H1 (cell line): Measurements from ENCODE around the gene POLN. TPM values are rescaled to one million over a fixed set of nuclear protein-coding genes. Genes with fewer than 3 reads are reported as not detected.

ENCODE experiments used
- CTCF ChIA-PET: fragments of 300-600 bp; sonication (Branson Sonifier 250); formaldehyde crosslinking; loops from one replicate; lab custom pipeline; 2021; ENCODE audit not compliant: partially characterized antibody; lab: Charles Lee
- POLR2A ChIA-PET: fragments of 300-600 bp; sonication (Branson Sonifier 250); formaldehyde crosslinking; loops from one replicate; lab custom pipeline; 2021; ENCODE audit warnings: inconsistent platforms; ENCODE audit not compliant: partially characterized antibody; lab: Charles Lee
- DNase-seq, 2 experiments: peaks; one replicate each; pipeline versions ENCODE4 v3.0.0 to v3.0.0-alpha.2; 2010 to 2022; ENCODE audit warnings: low spot score in 2 of 2, low read depth in 1 of 2, mixed read lengths in 1 of 2
- FAIRE-seq: peaks from 2 replicates; lab custom pipeline; 2011; peaks lifted over from hg19 to GRCh38; lab: Jason Lieb, UNC
- H2AFZ ChIP-seq: 2 replicates; pipeline ENCODE4 v1.8.1; 2012; ENCODE audit warnings: low read length, inconsistent platforms
- H2AK5ac ChIP-seq: 2 replicates; pipeline ENCODE4 v1.6.1; 2013; ENCODE audit warnings: low read depth, low read length
- H2BK120ac ChIP-seq: replicated peaks from 2 replicates; pipeline ENCODE3; 2013; ENCODE audit warnings: low read depth, low read length, inconsistent platforms
- H2BK12ac ChIP-seq: 2 replicates; pipeline ENCODE4 v1.6.1; 2013; ENCODE audit warnings: low read depth, low read length
- H2BK15ac ChIP-seq: 2 replicates; pipeline ENCODE4 v1.6.1; 2013; ENCODE audit warnings: low read length
- H2BK20ac ChIP-seq: 2 replicates; pipeline ENCODE4 v1.6.1; 2013; ENCODE audit warnings: low read length
- H2BK5ac ChIP-seq: 2 replicates; pipeline ENCODE4 v1.6.1; 2013; ENCODE audit warnings: low read depth, low read length
- H3K14ac ChIP-seq: 2 replicates; pipeline ENCODE4 v1.6.1; 2013; ENCODE audit warnings: inconsistent platforms; ENCODE audit not compliant: insufficient read length
- H3K18ac ChIP-seq: 2 replicates; pipeline ENCODE4 v1.6.1; 2013; ENCODE audit warnings: low read length; ENCODE audit errors: extremely low read depth
- H3K23ac ChIP-seq: 2 replicates; pipeline ENCODE4 v1.6.1; 2013; ENCODE audit warnings: inconsistent platforms; ENCODE audit not compliant: insufficient read length
- H3K23me2 ChIP-seq: 2 replicates; pipeline ENCODE4 v1.6.1; 2013; ENCODE audit warnings: low read depth, low read length
- H3K27ac ChIP-seq: 2 replicates; pipeline ENCODE4 v1.6.1; 2011; ENCODE audit warnings: low read depth, low read length, inconsistent platforms
- H3K27me3 ChIP-seq, 4 experiments: replicated peaks in 1 of 4; 1 replicate in 1 of 4; 2 replicates in 3 of 4; pipeline versions ENCODE4 v1.6.1 to v1.8.1; 2011 to 2013; ENCODE audit warnings: low read length in 3 of 4, mild to moderate bottlenecking in 3 of 4, inconsistent platforms in 2 of 4, mixed read lengths in 2 of 4, moderate library complexity in 1 of 4; ENCODE audit not compliant: control insufficient read depth in 3 of 4, insufficient read depth in 3 of 4; ENCODE audit errors: extremely low read depth in 1 of 4
- H3K36me3 ChIP-seq, 4 experiments: 2 replicates each; pipeline versions ENCODE4 v1.6.1 to v1.8.1; 2011 to 2013; ENCODE audit warnings: mild to moderate bottlenecking in 4 of 4, low read length in 3 of 4, moderate library complexity in 2 of 4, control low read depth in 1 of 4, inconsistent platforms in 1 of 4; ENCODE audit not compliant: insufficient read depth in 4 of 4, control insufficient read depth in 2 of 4
- H3K4ac ChIP-seq: replicated peaks from 2 replicates; pipeline ENCODE3; 2013; ENCODE audit warnings: low read length, low read depth, mixed read lengths, inconsistent platforms; ENCODE audit not compliant: insufficient read length
- H3K4me1 ChIP-seq, 4 experiments: replicated peaks in 1 of 4; 1 replicate in 1 of 4; 2 replicates in 3 of 4; pipeline versions ENCODE4 v1.6.1 to v1.8.1; 2011 to 2013; ENCODE audit warnings: low read length in 3 of 4, inconsistent platforms in 2 of 4, mixed read lengths in 1 of 4; ENCODE audit not compliant: insufficient read depth in 4 of 4, control insufficient read depth in 3 of 4
- H3K4me2 ChIP-seq, 2 experiments: 2 replicates each; pipeline versions ENCODE4 v1.6.1 to v1.8.1; 2011 to 2013; ENCODE audit warnings: low read depth in 2 of 2, low read length in 2 of 2, control low read depth in 1 of 2, inconsistent platforms in 1 of 2, mild to moderate bottlenecking in 1 of 2; ENCODE audit not compliant: insufficient read depth in 1 of 2
- H3K4me3 ChIP-seq, 4 experiments: fragments of 200-600, 300-600 bp in 1 of 4; sonication (generic), shearing (Covaris generic), sonication (Bioruptor Twin) in 1 of 4; 2 replicates each; pipeline versions ENCODE4 v1.5.1 to v1.8.1; 2011 to 2016; ENCODE audit warnings: low read length in 4 of 4, low read depth in 3 of 4, control low read depth in 2 of 4, inconsistent platforms in 2 of 4, mild to moderate bottlenecking in 2 of 4, mixed read lengths in 1 of 4, moderate library complexity in 1 of 4; ENCODE audit not compliant: insufficient read depth in 2 of 4; ENCODE audit errors: extremely low read depth in 1 of 4
- H3K56ac ChIP-seq: replicated peaks from 2 replicates; pipeline ENCODE3; 2013; ENCODE audit warnings: low read depth, mild to moderate bottlenecking, mixed read lengths, low read length, inconsistent platforms; ENCODE audit not compliant: insufficient read length
- H3K79me1 ChIP-seq: 2 replicates; pipeline ENCODE4 v1.6.1; 2013; ENCODE audit warnings: low read depth, low read length, control low read depth
- H3K79me2 ChIP-seq, 2 experiments: 2 replicates each; pipeline versions ENCODE4 v1.6.1 to v1.8.1; 2012 to 2013; ENCODE audit warnings: low read length in 2 of 2, mild to moderate bottlenecking in 2 of 2, inconsistent platforms in 1 of 2; ENCODE audit not compliant: insufficient read depth in 2 of 2, control insufficient read depth in 1 of 2
- H3K9ac ChIP-seq, 4 experiments: replicated peaks in 1 of 4; 1 replicate in 1 of 4; 2 replicates in 3 of 4; pipeline versions ENCODE4 v1.6.1 to v1.8.1; 2011 to 2013; ENCODE audit warnings: low read depth in 3 of 4, low read length in 3 of 4, control low read depth in 2 of 4, mild to moderate bottlenecking in 2 of 4, moderate library complexity in 2 of 4, inconsistent platforms in 1 of 4; ENCODE audit errors: extremely low read depth in 1 of 4
- H3K9me3 ChIP-seq, 2 experiments: 2 replicates each; pipeline versions ENCODE4 v1.6.1 to v1.8.1; 2012 to 2013; ENCODE audit warnings: mild to moderate bottlenecking in 2 of 2, moderate library complexity in 2 of 2, control low read depth in 1 of 2, inconsistent platforms in 1 of 2, low read depth in 1 of 2, low read length in 1 of 2, mixed read lengths in 1 of 2; ENCODE audit not compliant: insufficient read depth in 2 of 2
- H4K20me1 ChIP-seq, 2 experiments: replicated peaks in 1 of 2; 2 replicates each; pipeline versions ENCODE3 to v1.8.1; 2011 to 2013; ENCODE audit warnings: inconsistent platforms in 2 of 2, low read length in 2 of 2, mild to moderate bottlenecking in 1 of 2; ENCODE audit not compliant: insufficient read depth in 2 of 2, control insufficient read depth in 1 of 2
- H4K5ac ChIP-seq: 2 replicates; pipeline ENCODE4 v1.6.1; 2013; ENCODE audit warnings: low read length, low read depth, mixed read lengths, inconsistent platforms; ENCODE audit not compliant: insufficient read length
- H4K8ac ChIP-seq: 2 replicates; pipeline ENCODE4 v1.8.0; 2013; ENCODE audit warnings: mild to moderate bottlenecking, moderate library complexity, low read length, inconsistent platforms; ENCODE audit not compliant: insufficient read depth; ENCODE audit errors: extremely low read depth
- H4K91ac ChIP-seq: replicated peaks from 2 replicates; pipeline ENCODE3; 2013; ENCODE audit warnings: low read length, mixed read lengths, inconsistent platforms; ENCODE audit not compliant: insufficient read length
- PHF8 ChIP-seq: fragments of 200-600 bp; sonication (generic); conservative IDR thresholded peaks from 2 replicates; pipeline ENCODE4 v1.7.1; 2012; ENCODE audit warnings: low read depth, mild to moderate bottlenecking, inconsistent platforms, low read length, moderate library complexity
- TCF12 ChIP-seq: IDR thresholded peaks from 2 replicates; pipeline ENCODE4 v1.6.1; 2011; ENCODE audit warnings: low read depth, mild to moderate bottlenecking, low read length
- WGBS, 2 experiments: shearing (Covaris generic) in 1 of 2; methylation state at CpG; one replicate each; pipeline versions ENCODE4 v1.1.6 to v1.1.7; 2013 to 2015; ENCODE audit warnings: low lambda C conversion rate in 2 of 2, mixed read lengths in 2 of 2, inconsistent platforms in 1 of 2, low coverage in 1 of 2, missing lambda C conversion rate in 1 of 2; ENCODE audit not compliant: insufficient replicate concordance in 2 of 2, insufficient coverage in 1 of 2, insufficient read length in 1 of 2; ENCODE audit errors: extremely low coverage in 1 of 2, missing lambda C conversion rate in 1 of 2; 5-methylcytosine and 5-hydroxymethylcytosine counted together
- polyA plus RNA-seq, 7 experiments: library from polyadenylated mRNA; depleted of rRNA in 3 of 7; stranded (reverse) in 5 of 7; unstranded in 2 of 7; fragments of >200 nt in 5 of 7; fragments of 200-250 nt in 2 of 7; gene quantifications; 1 replicate in 5 of 7; 2 replicates in 1 of 7; 4 replicates in 1 of 7; pipeline versions ENCODE4 v1.2.1 to v1.2.3, GENCODE V29; 2011 to 2013; ENCODE audit warnings: missing spikeins in 2 of 7, mixed read lengths in 2 of 7
- total RNA-seq: library from RNA; stranded (reverse); fragmentation: NEBNext Ultra II Directional; extraction: Animal tissue kit (Norgen Biotek cat#: 25700); gene quantifications from 2 replicates; pipeline ENCODE4 v1.2.1, GENCODE V29; 2021

POLN gene
- total and polyA plus RNA-seq, 2 of the 8 experiments (the other 6 are each of a cell fraction or from before 2014, with no cell fraction given): 0.98 to 1.5 TPM

- Histone ChIP-seq H3K27ac (no peak overlapping the region), H3K14ac (no peak overlapping the region), H4K20me1 (peaks cover 0 to 5% of the 10 kb centered on the region in 2 experiments), H3K79me1 (no peaks in the 10 kb centered on the region), H3K56ac (no peak overlapping the region), H3K23ac (no peak overlapping the region), H2BK20ac (no peak overlapping the region), H4K8ac (no peak overlapping the region; the same call in 1 of the 2 replicates), H3K9ac (no peak overlapping the region), H3K9me3 (no peaks in the 10 kb centered on the region; a peak in 1 of 4 replicates), H2BK120ac (no peak overlapping the region), H2BK15ac (no peak overlapping the region), H2BK12ac (no peak overlapping the region), H3K4ac (no peak overlapping the region), H3K4me1 (0 out of 7 replicates have a peak, but pooled peaks cover 0 to 3% (median 0%) of the 10 kb centered on the region in 4 experiments), H4K5ac (no peak overlapping the region), H3K36me3 (peaks cover 0 to 5% (median 2%) of the 10 kb centered on the region in 4 experiments; a peak in 2 of 8 replicates), H2AK5ac (no peak overlapping the region), H3K4me3 (no peak overlapping the region), H3K79me2 (no peaks in the 10 kb centered on the region), H3K4me2 (no peak overlapping the region), H2AFZ (no peak overlapping the region), H3K18ac (no peak overlapping the region), H2BK5ac (no peak overlapping the region), H4K91ac (no peak overlapping the region), H3K23me2 (no peaks in the 10 kb centered on the region), H3K27me3 (no peaks in the 10 kb centered on the region)
- ChIA-PET POLR2A (no interaction called here), CTCF (interaction anchor here (1.1 to 2.1 kb wide), 3 partner anchors 9 to 105 kb away, joined by 3 to 7 read pairs (median 6); no protein-coding TSS in a partner anchor)
- no peak for FAIRE-seq
- DNase-seq: no peak
- no peak for TF ChIP-seq PHF8
- no peak for TF ChIP-seq TCF12
- 92% methylated on average over 10 of the region's 10 CpGs; no CpG with 5 or more reads in 1 of the 2 experiments for WGBS, 2 experiments
Observed at GRCh38 chr4:2248821-2249261, 6.9 kb upstream of the POLN start.
